ENCODE results near the gene SLC15A4. TPM values are rescaled to one million over a fixed set of nuclear protein-coding genes. Genes with fewer than 3 reads are reported as not detected.

The SLC15A4 gene
- total and polyA plus RNA-seq, 2 of the 13 experiments (the other 11 are each of a cell fraction or from before 2014, with no cell fraction given): 17.3 to 22.7 TPM

GRCh38 chr12:128857133-128857763 is 33.5 kb upstream of the SLC15A4 start (continued):
- TF ChIP-seq ZBTB40 (IDR thresholded peaks at IDR 0.05) (no peak), ZBTB40 (CRISPR knock-in tag; IDR thresholded peaks at IDR 0.05) (no peak), ZBTB34 (CRISPR knock-in tag; IDR thresholded peaks at IDR 0.05) (no peak), TRAFD1 (CRISPR knock-in tag; IDR thresholded peaks at IDR 0.05; ENCODE audit: borderline replicate concordance) (no peak), ZNF629 (CRISPR knock-in tag; conservative IDR thresholded peaks at IDR 0.05) (no peak), ZC3H13 (CRISPR knock-in tag; IDR thresholded peaks at IDR 0.05) (no peak), ATF5 (CRISPR knock-in tag; IDR thresholded peaks at IDR 0.05; ENCODE audit: low read depth) (no peak), ZNF274 (CRISPR knock-in tag; IDR thresholded peaks at IDR 0.05) (no peak)
